A673 (cell line): ENCODE results near the gene ATP8A2.

Experiments
- EZH2 ChIP-seq: fragments of 200-600 bp; sonication (generic); IDR thresholded peaks from 2 replicates; pipeline ENCODE4 v1.6.1; 2017; ENCODE audit warnings: borderline replicate concordance, low read depth, mild to moderate bottlenecking, mixed read lengths, antibody characterized with exemption, low read length; ENCODE audit not compliant: poor library complexity, severe bottlenecking
- TF ChIP-seq, protein P1 (sequence below): fragments of 300-800, 200-600 bp; sonication (generic); conservative IDR thresholded peaks from 2 replicates; pipeline ENCODE4 v1.5.1; 2017; ENCODE audit warnings: low read depth, mild to moderate bottlenecking, antibody characterized with exemption, low read length, moderate library complexity, mixed read lengths

DNA sequence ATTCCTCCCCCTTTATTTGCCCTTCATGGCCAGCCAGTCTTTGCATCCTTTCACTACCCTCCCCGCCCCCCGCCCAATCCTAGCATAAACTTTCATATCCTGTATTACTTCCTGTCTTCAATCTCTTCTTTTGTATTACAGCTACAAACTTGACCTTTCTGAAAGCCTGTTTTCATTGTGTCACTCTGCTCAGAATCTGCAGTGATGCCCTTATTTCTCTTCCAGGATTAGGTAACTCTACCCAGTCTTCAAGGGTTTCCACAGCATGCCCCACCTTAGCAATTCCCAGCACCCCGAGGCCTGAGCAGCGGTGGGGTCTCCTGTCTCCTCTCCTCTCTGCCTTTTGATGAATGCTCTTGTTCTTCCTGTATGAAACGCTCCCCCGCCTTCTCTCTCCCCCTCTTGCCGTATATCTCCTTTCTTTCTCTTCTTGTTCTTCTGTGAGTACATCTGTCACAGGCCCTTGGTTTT is 534.5 kb downstream of the ATP8A2 start:
- TF ChIP-seq EZH2, result no peak
- TF ChIP-seq, protein P1, sequence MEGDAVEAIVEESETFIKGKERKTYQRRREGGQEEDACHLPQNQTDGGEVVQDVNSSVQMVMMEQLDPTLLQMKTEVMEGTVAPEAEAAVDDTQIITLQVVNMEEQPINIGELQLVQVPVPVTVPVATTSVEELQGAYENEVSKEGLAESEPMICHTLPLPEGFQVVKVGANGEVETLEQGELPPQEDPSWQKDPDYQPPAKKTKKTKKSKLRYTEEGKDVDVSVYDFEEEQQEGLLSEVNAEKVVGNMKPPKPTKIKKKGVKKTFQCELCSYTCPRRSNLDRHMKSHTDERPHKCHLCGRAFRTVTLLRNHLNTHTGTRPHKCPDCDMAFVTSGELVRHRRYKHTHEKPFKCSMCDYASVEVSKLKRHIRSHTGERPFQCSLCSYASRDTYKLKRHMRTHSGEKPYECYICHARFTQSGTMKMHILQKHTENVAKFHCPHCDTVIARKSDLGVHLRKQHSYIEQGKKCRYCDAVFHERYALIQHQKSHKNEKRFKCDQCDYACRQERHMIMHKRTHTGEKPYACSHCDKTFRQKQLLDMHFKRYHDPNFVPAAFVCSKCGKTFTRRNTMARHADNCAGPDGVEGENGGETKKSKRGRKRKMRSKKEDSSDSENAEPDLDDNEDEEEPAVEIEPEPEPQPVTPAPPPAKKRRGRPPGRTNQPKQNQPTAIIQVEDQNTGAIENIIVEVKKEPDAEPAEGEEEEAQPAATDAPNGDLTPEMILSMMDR, result no peak
